Osteoblast (primary cell): ENCODE data around the gene TMPRSS3. TPM values are rescaled to one million over a fixed set of nuclear protein-coding genes. Genes with fewer than 3 reads are reported as not detected.

Experiments used
- DNase-seq: peaks from one replicate; pipeline ENCODE4 v3.0.0; 2011; ENCODE audit warnings: low spot score, mixed read lengths; ENCODE audit not compliant: insufficient read length; ENCODE audit errors: missing footprints
- H2AFZ ChIP-seq: 2 replicates; pipeline ENCODE4 v1.6.0; 2011; ENCODE audit warnings: mild to moderate bottlenecking, low read length
- H3K27ac ChIP-seq: 2 replicates; pipeline ENCODE4 v1.5.1; 2011; ENCODE audit warnings: mild to moderate bottlenecking, low read depth, low read length, moderate library complexity
- H3K27me3 ChIP-seq: 2 replicates; pipeline ENCODE4 v1.6.0; 2012; ENCODE audit warnings: mild to moderate bottlenecking, control low read depth, inconsistent platforms, low read length, moderate library complexity; ENCODE audit not compliant: insufficient read depth
- H3K36me3 ChIP-seq: 2 replicates; pipeline ENCODE4 v1.5.1; 2011; ENCODE audit warnings: mild to moderate bottlenecking, low read length, control low read depth, moderate library complexity; ENCODE audit not compliant: insufficient read depth
- H3K4me1 ChIP-seq: 2 replicates; pipeline ENCODE4 v1.5.1; 2011; ENCODE audit warnings: mild to moderate bottlenecking, low read length, control low read depth, moderate library complexity; ENCODE audit not compliant: insufficient read depth
- H3K4me2 ChIP-seq: 2 replicates; pipeline ENCODE4 v1.6.0; 2011; ENCODE audit warnings: mild to moderate bottlenecking, low read length; ENCODE audit not compliant: insufficient read depth
- H3K4me3 ChIP-seq: fragments of 200-600 bp; sonication (generic); 3 replicates; pipeline ENCODE4 v1.5.1; 2012; ENCODE audit warnings: mild to moderate bottlenecking, low read length, inconsistent platforms; ENCODE audit not compliant: insufficient read depth
- H3K79me2 ChIP-seq: 2 replicates; pipeline ENCODE4 v1.6.0; 2012; ENCODE audit warnings: mild to moderate bottlenecking, low read length, control low read depth, inconsistent platforms; ENCODE audit not compliant: insufficient read depth
- H3K9me3 ChIP-seq: 2 replicates; pipeline ENCODE4 v1.5.1; 2011; ENCODE audit warnings: low read depth, low read length, control low read depth
- H4K20me1 ChIP-seq: 2 replicates; pipeline ENCODE4 v1.6.0; 2012; ENCODE audit warnings: mild to moderate bottlenecking, low read length, control low read depth; ENCODE audit not compliant: insufficient read depth
- CTCF ChIP-seq: IDR thresholded peaks from 2 replicates; pipeline ENCODE4 v1.5.1; 2011; ENCODE audit warnings: mild to moderate bottlenecking, low read depth, low read length, moderate library complexity; ENCODE audit errors: extremely low read depth
- total RNA-seq: library from RNA; depleted of rRNA; stranded (reverse); fragments of >200 nt; gene quantifications from 2 replicates; pipeline ENCODE4 v1.2.3, GENCODE V29; 2012

TMPRSS3 gene
- total RNA-seq, 1 donor, result not detected

GRCh38 chr21:42414066-42414465 is 18.2 kb upstream of the TMPRSS3 start:
- DNase-seq, result no peak

GRCh38 chr21:42413500-42413899 is 17.6 kb upstream of the TMPRSS3 start:
- Histone ChIP-seq H3K4me3 (no peak overlapping the region), H3K4me1 (no peaks in the 10 kb centered on the region), H4K20me1 (no peaks in the 10 kb centered on the region), H3K4me2 (no peak overlapping the region), H3K27me3 (peaks cover 12% of the 10 kb centered on the region), H3K79me2 (no peaks in the 10 kb centered on the region), H3K36me3 (no peaks in the 10 kb centered on the region), H3K27ac (no peak overlapping the region), H3K9me3 (no peaks in the 10 kb centered on the region), H2AFZ (no peak overlapping the region)
- TF ChIP-seq CTCF, result no peak
- DNase-seq, result no peak

More at GRCh38 chr21:42414066-42414465, 18.2 kb upstream of the TMPRSS3 start:
- no peaks in the 10 kb centered on the region for H4K20me1 ChIP-seq
- H3K36me3 ChIP-seq, result no peaks in the 10 kb centered on the region
- H3K27ac ChIP-seq, result no peak overlapping the region
- H3K4me2 ChIP-seq, result no peak overlapping the region
- no peak overlapping the region for H2AFZ ChIP-seq
- H3K4me3 ChIP-seq, result no peak overlapping the region
- no peaks in the 10 kb centered on the region for H3K4me1 ChIP-seq
- H3K27me3 ChIP-seq, result peaks cover 13% of the 10 kb centered on the region
- H3K9me3 ChIP-seq, result no peaks in the 10 kb centered on the region
- no peaks in the 10 kb centered on the region for H3K79me2 ChIP-seq
- no peak for TF ChIP-seq CTCF

GRCh38 chr21:42413093-42413492 is 17.2 kb upstream of the TMPRSS3 start:
- no peaks in the 10 kb centered on the region for H4K20me1 ChIP-seq
- H3K27me3 ChIP-seq, result peaks cover 8% of the 10 kb centered on the region

GRCh38 chr21:42412636-42412933 is 16.7 kb upstream of the TMPRSS3 start:
- Histone ChIP-seq H3K27me3 (peaks cover 8% of the 10 kb centered on the region), H3K79me2 (no peaks in the 10 kb centered on the region), H3K9me3 (no peaks in the 10 kb centered on the region), H3K4me3 (no peak overlapping the region), H4K20me1 (no peaks in the 10 kb centered on the region), H2AFZ (no peak overlapping the region), H3K27ac (no peak overlapping the region), H3K4me2 (no peak overlapping the region), H3K4me1 (no peaks in the 10 kb centered on the region), H3K36me3 (no peaks in the 10 kb centered on the region)
- no peak for DNase-seq
- no peak for TF ChIP-seq CTCF

More at GRCh38 chr21:42413093-42413492, 17.2 kb upstream of the TMPRSS3 start:
- no peaks in the 10 kb centered on the region for H3K4me1 ChIP-seq
- no peak for TF ChIP-seq CTCF
- H3K4me3 ChIP-seq, result no peak overlapping the region
- no peaks in the 10 kb centered on the region for H3K79me2 ChIP-seq
- no peaks in the 10 kb centered on the region for H3K36me3 ChIP-seq
- no peak for DNase-seq
- H3K4me2 ChIP-seq, result no peak overlapping the region
- no peaks in the 10 kb centered on the region for H3K9me3 ChIP-seq
- H3K27ac ChIP-seq, result no peak overlapping the region
- no peak overlapping the region for H2AFZ ChIP-seq
